HEK293T (cell line): ENCODE results near the gene DDX46.
"Not testable (repeated sequence)": the region's sequence is repeated elsewhere in the genome, so short reads cannot be mapped to it uniquely, and the experiment has no call there.

ENCODE experiments used
- CTCF ChIA-PET: fragments of 350-600 bp; formaldehyde crosslinking; extraction: SDS; loops from one replicate; lab custom pipeline; 2021; ENCODE audit warnings: antibody characterized with exemption, inconsistent platforms; lab: Yijun Ruan, JAX
- POLR2A ChIA-PET: fragments of 350-600 bp; formaldehyde crosslinking; extraction: SDS; loops from one replicate; lab custom pipeline; 2020; ENCODE audit warnings: antibody characterized with exemption, inconsistent platforms; lab: Yijun Ruan, JAX
- DNase-seq: peaks from one replicate; pipeline ENCODE4 v3.0.0; 2012; ENCODE audit warnings: mixed read lengths; ENCODE audit errors: extremely low spot score
- ARNT ChIP-seq: fragments of 450-650 bp; IDR thresholded peaks from 2 replicates; pipeline ENCODE4 v1.6.1; 2017; ENCODE audit warnings: mild to moderate bottlenecking
- BHLHE40 ChIP-seq: fragments of 450-650 bp; IDR thresholded peaks from 2 replicates; pipeline ENCODE4 v1.6.1; 2016; ENCODE audit warnings: mild to moderate bottlenecking, moderate library complexity, borderline replicate concordance
- CTBP1 ChIP-seq: fragments of 450-650 bp; IDR thresholded peaks from 2 replicates; pipeline ENCODE4 v1.6.1; 2016; ENCODE audit warnings: borderline replicate concordance
- ELF4 ChIP-seq: fragments of 450-650 bp; IDR thresholded peaks from 2 replicates; pipeline ENCODE4 v1.6.1; 2017; ENCODE audit warnings: antibody characterized with exemption
- FOXA1 ChIP-seq: fragments of 450-650 bp; IDR thresholded peaks from 2 replicates; pipeline ENCODE4 v1.6.1; 2016; ENCODE audit warnings: mild to moderate bottlenecking
- FOXK2 ChIP-seq: fragments of 450-650 bp; IDR thresholded peaks from 2 replicates; pipeline ENCODE4 v1.6.1; 2016; ENCODE audit warnings: mild to moderate bottlenecking
- FOXM1 ChIP-seq: fragments of 450-650 bp; IDR thresholded peaks from 2 replicates; pipeline ENCODE4 v1.6.1; 2017; ENCODE audit warnings: mild to moderate bottlenecking, borderline replicate concordance
- HDGF ChIP-seq: fragments of 450-650 bp; IDR thresholded peaks from 2 replicates; pipeline ENCODE4 v1.6.1; 2017; ENCODE audit warnings: antibody characterized with exemption, borderline replicate concordance
- L3MBTL2 ChIP-seq: fragments of 450-650 bp; conservative IDR thresholded peaks from 2 replicates; pipeline ENCODE4 v1.6.1; 2016; ENCODE audit warnings: mild to moderate bottlenecking
- LEF1 ChIP-seq: fragments of 450-650 bp; IDR thresholded peaks from 2 replicates; pipeline ENCODE4 v1.6.1; 2017; ENCODE audit warnings: mild to moderate bottlenecking, borderline replicate concordance
- NFRKB ChIP-seq: fragments of 450-650 bp; IDR thresholded peaks from 2 replicates; pipeline ENCODE4 v1.6.1; 2016; ENCODE audit warnings: mild to moderate bottlenecking, moderate library complexity
- PKNOX1 ChIP-seq: fragments of 450-650 bp; IDR thresholded peaks from 2 replicates; pipeline ENCODE4 v1.6.1; 2016
- SP1 ChIP-seq: fragments of 450-650 bp; IDR thresholded peaks from 2 replicates; pipeline ENCODE4 v1.6.1; 2017
- TARDBP ChIP-seq: fragments of 450-650 bp; IDR thresholded peaks from 2 replicates; pipeline ENCODE4 v1.6.1; 2016
- ZNF384 ChIP-seq: fragments of 450-650 bp; IDR thresholded peaks from 2 replicates; pipeline ENCODE4 v1.6.1; 2016

Gene DDX46

DNA sequence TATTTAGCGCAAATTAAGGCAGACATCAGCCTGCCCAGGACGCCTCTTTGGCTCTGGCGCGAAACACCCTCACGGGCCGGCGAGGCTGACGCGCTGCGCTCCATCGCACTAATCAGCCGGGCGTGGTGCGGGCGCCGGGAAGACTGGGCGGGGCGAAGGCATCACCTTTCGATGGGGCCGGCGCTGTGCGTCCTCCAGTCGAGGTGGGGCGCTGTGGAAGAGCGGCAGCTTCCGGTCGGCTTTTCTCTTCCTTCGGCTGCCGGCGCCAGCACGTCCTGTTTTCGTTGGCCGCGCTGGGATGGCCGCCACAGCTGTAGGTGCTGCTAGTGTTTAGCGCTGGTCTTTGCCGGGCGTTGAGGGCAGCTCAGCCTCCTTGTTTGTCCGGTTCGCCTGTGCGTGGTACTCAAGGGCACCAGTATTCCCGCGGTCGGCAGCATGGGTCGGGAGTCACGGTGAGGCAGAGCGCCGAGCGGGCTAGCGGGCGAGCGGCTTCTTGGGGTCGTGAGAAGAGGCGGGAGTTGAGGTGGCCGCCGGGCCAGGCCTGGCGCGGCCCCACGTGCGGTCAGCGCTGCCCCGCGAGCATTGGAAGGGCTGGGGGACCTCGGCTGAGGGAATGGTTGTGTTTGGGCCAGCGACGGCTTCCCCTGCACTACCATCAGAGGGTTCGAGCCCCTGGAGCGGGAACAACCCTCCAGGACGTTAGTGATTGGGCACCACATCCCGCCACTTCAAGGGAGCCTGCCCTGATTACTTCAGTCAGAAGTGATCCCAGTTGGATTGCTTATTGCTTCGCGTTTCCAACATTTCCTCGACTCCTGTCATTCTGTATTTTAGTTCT, at the start of gene DDX46:
Gene DDX46 (plus strand): TSS at position 276 of the 838 bp plus-strand sequence. CDS start 160 bp downstream, at position 436.
- peak; percentile 96 for DNase-seq
- CTCF ChIA-PET: interaction anchor here (0.5 to 1.6 kb wide), 5 partner anchors 9 to 147 kb away, joined by 3 to 6 read pairs (median 5); no protein-coding TSS in a partner anchor
- POLR2A ChIA-PET: interaction anchor here (0.7 to 4.1 kb wide), 10 partner anchors 10 to 146 kb away, joined by 3 to 59 read pairs (median 5); partner anchors contain the start of genes C5orf24, CAMLG, PCBD2 and SEC24A
- TF ChIP-seq ELF4 (no peak), ARNT (no peak), L3MBTL2 (peak; percentile 64), PKNOX1 (0 out of 2 replicates have a peak, but pooled peaks have one; percentile 1)

- ChIA-PET CTCF (no interaction called here), POLR2A (no interaction called here)
- TF ChIP-seq BHLHE40 (no peak), PKNOX1 (peak; percentile 42; the same call in 1 of the 2 replicates), HDGF (no peak)
- DNase-seq: peak; percentile 15
Measured at GRCh38 chr5:134714120-134714519, 44.5 kb upstream of the DDX46 start.

- ChIA-PET POLR2A (no interaction called here), CTCF (no interaction called here)
- TF ChIP-seq PKNOX1 (no peak), FOXK2 (no peak), BHLHE40 (no peak), SP1 (no peak)
- no peak for DNase-seq
Measured at GRCh38 chr5:134714541-134714940, 44.0 kb upstream of the DDX46 start.

DNA sequence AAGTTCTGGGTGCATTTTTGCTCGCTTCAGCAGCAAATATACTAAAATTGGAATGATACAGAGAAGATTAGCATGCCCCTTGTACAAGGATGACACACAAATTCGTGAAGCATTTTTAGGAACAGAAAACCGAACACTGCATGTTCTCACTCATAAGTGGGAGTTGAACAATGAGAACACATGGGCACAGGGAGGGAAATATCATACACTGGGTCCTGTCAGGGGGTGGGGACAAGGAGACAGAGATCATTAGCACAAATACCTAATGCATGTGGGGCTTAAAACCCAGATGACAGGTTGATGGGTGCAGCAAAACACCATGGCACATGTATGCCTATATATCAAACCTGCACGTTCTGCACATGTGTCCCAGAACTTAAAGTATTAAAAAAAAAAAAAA, 43.1 kb upstream of the DDX46 start:
- DNase-seq, CTCF ChIA-PET, POLR2A ChIA-PET: not testable (repeated sequence)

- ChIA-PET CTCF (no interaction called here), POLR2A (interaction anchor here (1.1 kb wide), 1 partner anchor 13 kb away, joined by 3 read pairs; the partner anchor contains the start of gene CAMLG)
- TF ChIP-seq NFRKB (no peak), ZNF384 (no peak), LEF1 (no peak)
- DNase-seq: no peak
Measured at GRCh38 chr5:134724872-134725271, 33.7 kb upstream of the DDX46 start.

GRCh38 chr5:134732819-134733218, 25.8 kb upstream of the DDX46 start:
- CTCF ChIA-PET: no interaction called here
- POLR2A ChIA-PET: interaction anchor here (1.8 kb wide), 1 partner anchor 25 kb away, joined by 4 read pairs; the partner anchor contains the start of gene DDX46
- TF ChIP-seq PKNOX1 (no peak), ARNT (no peak), CTBP1 (no peak), FOXK2 (no peak), ZNF384 (no peak), ELF4 (no peak), L3MBTL2 (no peak), NFRKB (no peak), FOXM1 (no peak), HDGF (no peak), SP1 (no peak), FOXA1 (no peak), TARDBP (no peak)

GRCh38 chr5:134735243-134735642, 23.3 kb upstream of the DDX46 start:
- ChIA-PET POLR2A (interaction anchor here (0.9 kb wide), 1 partner anchor 169 kb away, joined by 3 read pairs; the partner anchor contains the start of gene PCBD2), CTCF (interaction anchor here (0.6 kb wide), 1 partner anchor 111 kb away, joined by 3 read pairs; no protein-coding TSS in a partner anchor)
- no peak for DNase-seq

More at GRCh38 chr5:134732819-134733218, 25.8 kb upstream of the DDX46 start:
- no peak for DNase-seq

More at GRCh38 chr5:134735243-134735642, 23.3 kb upstream of the DDX46 start:
- TF ChIP-seq ARNT (no peak), FOXM1 (no peak), HDGF (no peak), TARDBP (no peak), FOXA1 (no peak), LEF1 (no peak), L3MBTL2 (no peak)
